Pulmonary artery endothelial cell (primary cell): ENCODE measurements around the gene SH3RF2. TPM values are rescaled to one million over a fixed set of nuclear protein-coding genes. Genes with fewer than 3 reads are reported as not detected.
"Not testable (repeated sequence)": the region's sequence is repeated elsewhere in the genome, so short reads cannot be mapped to it uniquely, and the experiment has no call there.

ENCODE experiments used
- DNase-seq: peaks from one replicate; pipeline ENCODE4 v3.0.0-alpha.2; 2011; ENCODE audit warnings: low read depth, low spot score
- total RNA-seq: library from RNA; depleted of rRNA; stranded (reverse); fragments of >200 nt; gene quantifications from 2 replicates; pipeline ENCODE4 v1.2.3, GENCODE V29; 2014

SH3RF2 gene
- total RNA-seq, 1 donor from 2014 or later, result 1.3 TPM

DNA sequence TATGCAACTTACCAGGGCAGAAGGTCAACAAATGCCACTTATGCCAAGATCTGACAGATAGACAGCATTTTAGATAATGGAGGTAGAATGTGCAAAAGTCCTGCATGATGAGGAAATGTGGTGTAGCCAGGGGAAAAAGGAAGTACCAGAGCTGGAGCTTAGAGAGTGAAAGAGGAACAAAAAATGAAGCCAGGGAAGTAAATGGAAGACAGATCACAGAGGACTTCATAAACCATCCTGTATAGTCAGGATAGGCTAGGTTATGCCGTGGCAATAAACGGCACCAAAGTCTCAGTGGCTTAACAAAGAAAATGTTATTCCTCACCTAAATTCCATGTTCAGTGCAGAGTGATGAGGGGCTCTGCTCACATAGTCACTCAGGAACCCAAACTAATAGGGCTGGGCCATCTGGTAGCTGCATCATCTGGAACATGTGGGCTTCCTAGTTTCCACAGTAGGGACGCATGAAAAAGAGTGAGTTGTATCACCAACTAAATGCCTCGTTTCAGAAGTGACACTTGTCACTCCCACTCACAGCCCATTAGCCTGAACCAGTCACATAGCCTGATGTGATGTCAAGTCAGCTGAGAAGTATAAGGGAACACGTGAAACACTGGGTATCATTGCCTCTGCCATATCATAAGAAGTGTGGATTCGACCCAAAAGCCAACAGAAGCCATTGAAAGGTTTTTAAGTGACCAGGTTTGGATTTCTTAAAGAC is 70.3 kb downstream of the SH3RF2 start:
- DNase-seq, result no peak

DNA sequence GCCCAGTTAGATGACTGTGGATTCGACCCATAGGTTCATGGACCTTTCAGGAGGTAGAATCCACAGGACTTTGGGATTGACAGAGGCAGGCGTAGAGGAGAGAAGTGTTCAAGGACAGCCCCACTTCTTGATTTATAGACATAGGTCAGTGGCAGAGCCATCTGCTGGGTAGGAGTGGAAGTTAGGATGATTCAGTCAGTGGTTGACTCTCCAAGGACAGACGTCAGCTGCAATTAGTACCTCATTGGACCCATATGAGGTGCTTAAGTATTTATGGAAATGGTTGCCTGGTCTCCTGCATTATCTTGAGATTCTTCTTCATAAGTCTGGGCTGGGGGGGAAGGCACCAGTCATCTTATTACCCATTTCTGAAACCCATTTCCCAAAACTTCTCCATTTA is 70.9 kb downstream of the SH3RF2 start:
- DNase-seq, result no peak

DNA sequence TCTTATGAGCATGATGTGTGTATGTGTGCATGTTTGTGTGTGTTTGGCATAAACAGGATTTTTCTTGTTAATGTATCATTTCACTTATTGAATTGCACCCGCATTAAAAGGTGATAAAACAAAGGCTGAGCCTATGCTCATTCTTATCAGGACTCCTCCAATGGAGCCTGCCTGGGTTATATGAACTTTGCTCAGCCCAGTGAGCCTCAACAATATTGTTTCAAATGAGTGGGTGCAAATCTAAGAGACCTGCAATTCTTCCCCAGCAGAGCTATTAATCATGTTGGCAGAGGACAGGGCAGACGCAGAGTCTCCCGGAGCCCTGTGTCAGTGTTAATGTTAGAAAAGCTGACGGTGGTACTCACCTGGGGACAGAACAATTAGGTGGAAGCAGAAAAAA is 71.6 kb downstream of the SH3RF2 start:
- no peak for DNase-seq

DNA sequence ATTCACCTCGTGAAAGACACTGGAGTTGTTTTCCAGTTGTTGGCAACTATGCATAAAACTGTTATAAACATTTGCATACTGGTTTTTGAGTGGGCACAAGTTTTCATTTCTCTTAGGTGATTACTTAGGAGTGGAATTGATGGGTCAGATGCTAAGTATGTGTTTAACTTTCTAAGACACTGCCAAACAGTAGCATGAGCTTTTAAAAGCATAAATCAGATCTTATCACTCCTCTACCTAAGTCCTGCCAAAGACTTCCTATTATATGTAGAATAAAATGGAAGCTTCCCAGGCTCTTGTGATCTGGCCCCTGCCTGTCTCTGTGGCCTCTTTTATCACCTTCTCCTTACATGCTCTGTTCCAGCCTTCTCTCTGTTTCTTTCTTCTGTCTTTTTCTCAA is 72.6 kb downstream of the SH3RF2 start:
- no peak for DNase-seq

DNA sequence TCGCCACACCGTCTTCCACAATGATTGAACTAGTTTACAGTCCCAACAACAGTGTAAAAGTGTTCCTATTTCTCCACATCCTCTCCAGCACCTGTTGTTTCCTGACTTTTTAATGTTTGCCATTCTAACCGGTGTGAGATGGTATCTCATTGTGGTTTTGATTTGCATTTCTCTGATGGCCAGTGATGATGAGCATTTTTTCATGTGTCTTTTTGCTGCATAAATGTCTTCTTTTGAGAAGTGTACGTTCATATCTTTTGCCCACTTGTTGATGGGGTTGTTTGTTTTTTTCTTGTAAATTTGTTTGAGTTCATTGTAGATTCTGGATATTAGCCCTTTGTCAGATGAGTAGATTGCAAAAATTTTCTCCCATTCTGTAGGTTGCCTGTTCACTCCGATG is 74.1 kb downstream of the SH3RF2 start:
- DNase-seq, result not testable (repeated sequence)

DNA sequence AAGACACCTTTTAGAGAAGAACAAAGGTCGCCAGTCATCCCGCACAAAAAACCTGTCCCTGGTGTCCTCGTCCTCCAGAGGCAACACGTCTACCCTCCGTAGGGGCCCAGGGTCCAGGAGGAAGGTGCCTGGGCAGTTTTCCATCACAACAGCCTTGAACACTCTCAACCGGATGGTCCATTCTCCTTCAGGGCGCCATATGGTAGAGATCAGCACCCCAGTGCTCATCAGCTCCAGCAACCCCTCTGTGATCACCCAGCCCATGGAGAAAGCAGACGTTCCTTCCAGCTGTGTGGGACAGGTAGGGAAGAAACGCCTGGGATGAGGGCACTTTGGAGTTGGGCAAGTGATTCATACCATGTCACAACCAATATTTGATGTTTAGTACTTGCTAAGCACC is 77.4 kb downstream of the SH3RF2 start:
- no peak for DNase-seq

DNA sequence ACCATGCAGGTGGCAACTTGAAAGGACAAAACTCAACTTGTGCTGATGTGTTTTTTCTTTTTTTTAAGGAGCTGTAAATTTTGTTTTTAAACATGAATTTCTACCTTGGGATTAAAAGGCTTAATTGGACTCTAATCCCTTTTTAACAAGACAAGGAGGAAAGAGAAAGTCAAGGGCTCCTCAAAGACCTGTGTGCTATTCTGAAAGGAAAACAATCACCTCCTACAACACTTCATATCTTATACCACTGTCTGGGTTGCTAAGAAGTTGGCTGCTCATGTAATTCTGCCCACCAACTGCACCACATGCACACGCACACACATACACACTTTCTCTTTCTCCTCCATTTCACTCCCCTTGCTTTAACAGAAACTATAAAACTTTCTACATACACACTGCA is 78.6 kb downstream of the SH3RF2 start:
- no peak for DNase-seq

DNA sequence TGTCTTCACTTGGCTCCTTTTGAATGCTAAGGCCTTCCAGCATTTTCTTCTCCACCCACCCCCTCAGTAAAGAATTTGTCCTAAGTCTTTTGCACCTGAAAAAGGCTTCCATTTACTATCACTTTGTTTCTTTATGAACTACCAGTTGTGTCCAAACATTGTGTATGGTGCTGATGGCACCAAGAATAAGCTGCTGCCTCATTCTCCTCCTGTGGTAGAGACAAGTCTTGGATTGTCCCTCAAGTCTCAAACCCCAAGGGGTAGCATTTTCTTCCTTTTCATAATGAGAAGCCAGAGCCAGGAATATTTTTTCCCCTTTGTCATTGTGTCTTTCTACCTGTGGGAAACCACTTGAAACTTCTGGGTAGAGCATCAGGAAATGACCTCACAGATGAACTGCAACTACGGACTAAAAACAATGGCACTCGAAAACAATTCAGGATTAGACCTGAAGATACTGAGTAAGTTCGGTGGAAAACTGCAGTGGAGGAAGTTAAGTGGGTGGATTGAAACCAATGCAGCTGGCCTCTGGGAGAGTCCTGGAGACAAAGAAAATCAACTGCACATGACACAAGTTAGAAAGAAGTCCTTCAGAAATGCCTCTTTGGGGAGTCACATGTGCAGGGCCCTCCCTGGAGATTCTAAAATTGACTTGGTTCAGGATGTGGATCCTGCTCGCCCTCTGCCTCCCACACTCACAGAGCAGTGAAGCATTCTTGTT is 80.5 kb downstream of the SH3RF2 start:
- no peak for DNase-seq

DNA sequence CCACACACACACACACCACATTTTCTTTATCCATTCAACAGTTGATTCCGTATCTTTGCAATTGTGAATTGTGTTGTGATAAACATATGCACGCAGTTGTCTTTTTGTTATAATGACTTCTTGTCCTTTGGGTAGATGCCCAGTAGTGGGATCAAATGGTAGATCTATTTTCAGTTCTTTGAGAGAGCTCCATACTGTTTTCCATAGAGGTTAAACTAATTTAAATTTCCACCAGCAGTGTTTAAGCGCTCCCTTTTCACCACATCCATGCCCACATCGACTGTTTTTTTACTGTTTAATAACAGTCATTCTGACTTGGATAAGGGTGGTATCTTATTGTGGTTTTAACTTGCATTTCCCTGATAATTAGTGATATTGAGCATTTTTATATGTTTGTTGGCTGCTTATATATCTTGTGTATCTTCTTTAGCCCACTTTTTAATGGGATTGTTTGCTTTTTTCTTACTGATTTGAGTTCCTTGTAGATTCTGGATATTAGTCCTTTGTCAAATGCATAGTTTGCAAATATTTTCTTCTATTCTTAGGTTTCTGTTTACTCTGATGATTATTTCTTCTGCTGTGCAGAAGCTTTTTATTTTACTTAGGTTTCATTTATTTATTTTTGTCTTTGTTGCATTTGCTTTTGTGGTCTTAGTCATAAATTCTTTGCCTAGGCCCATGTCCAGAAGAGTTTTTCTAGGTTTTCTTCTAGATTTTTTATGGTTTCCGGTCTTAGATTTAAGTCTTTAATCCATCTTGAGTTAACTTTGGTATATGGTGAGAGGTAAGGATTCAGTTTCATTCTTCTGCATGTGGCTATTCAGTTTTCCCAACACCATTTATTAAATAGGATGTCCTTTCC is 82.4 kb downstream of the SH3RF2 start:
- DNase-seq, result no peak

DNA sequence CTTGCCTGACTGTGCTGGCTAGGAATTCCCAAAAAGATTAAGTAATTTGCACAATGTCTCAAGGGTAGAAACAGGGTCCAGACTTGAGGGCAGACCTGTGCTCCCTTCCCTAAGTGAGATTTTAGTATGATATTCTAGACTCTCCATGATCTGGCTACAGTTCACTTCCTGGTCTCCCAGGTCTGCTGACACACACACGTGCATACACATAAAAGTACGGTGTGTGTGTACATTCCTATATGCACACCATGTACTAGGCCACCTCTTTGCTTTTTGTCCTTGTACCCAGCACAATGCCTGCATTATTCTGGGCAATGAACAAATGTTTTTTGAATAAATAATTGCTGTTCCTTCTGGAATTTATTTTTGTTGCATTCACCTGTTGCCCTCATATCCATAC is 83.7 kb downstream of the SH3RF2 start:
- DNase-seq, result no peak

DNA sequence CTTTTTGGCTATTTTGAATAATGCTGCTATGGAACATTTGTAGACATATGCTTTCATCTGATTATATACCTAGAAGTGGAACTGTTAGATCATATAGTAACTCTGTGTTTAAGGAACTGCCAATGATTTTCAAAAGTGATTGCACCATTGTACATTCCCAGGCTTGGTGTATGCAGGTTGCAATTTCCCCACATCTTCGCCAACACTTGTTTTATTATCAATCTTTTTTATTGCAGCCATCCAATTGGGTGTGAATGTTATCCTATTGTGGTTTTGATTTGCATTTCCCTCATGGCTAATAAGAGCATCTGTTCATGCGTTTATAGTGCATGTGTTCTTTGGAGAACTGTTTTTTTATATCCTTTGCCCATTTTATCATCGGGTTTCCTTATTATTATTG is 87.7 kb downstream of the SH3RF2 start:
- no peak for DNase-seq

DNA sequence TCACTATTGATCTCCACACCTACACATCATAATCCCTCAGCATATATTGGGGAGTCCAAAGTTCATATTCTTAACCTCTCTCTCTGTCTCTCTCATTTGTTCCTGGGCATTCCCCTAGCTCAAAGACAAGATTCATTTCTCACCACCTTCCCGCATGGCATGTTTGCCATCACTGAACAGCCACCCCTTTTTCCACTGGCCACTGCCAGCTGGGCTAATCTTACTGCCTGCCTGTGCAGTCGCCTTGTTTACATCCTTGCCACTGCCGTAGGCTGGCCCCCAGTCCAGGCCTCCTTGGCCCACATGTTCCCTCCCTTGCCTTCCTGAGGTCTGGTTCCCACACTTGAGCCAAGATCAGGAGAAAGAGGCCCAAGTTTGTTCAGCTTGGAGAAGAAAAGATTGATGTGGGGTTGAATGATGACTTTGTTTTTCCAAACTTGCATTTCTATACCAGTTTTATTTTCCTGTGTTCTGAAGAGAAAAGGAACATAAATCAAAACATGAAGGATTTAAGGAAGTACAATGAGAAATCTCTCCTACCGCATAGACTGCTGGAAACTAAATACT is 88.8 kb downstream of the SH3RF2 start:
- no peak for DNase-seq

DNA sequence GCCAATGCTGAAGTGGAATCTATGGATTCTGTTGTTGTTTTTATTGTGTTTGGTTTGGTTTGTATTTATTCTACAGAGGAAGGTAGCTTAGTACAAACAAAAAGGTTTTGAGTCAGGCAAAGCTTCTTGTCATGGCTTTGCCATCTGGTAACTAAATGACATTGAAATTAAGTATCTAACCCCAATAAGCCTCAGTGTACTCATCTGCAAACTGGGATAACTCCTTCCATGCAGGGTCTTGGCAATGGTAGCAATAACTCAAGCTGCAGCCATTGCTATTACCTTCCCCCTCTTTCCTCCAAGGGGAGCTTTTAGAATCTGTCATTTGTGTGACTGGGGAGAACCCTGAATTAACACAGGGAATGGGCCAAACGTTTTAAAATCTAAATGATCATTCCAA is 89.3 kb downstream of the SH3RF2 start:
- no peak for DNase-seq

DNA sequence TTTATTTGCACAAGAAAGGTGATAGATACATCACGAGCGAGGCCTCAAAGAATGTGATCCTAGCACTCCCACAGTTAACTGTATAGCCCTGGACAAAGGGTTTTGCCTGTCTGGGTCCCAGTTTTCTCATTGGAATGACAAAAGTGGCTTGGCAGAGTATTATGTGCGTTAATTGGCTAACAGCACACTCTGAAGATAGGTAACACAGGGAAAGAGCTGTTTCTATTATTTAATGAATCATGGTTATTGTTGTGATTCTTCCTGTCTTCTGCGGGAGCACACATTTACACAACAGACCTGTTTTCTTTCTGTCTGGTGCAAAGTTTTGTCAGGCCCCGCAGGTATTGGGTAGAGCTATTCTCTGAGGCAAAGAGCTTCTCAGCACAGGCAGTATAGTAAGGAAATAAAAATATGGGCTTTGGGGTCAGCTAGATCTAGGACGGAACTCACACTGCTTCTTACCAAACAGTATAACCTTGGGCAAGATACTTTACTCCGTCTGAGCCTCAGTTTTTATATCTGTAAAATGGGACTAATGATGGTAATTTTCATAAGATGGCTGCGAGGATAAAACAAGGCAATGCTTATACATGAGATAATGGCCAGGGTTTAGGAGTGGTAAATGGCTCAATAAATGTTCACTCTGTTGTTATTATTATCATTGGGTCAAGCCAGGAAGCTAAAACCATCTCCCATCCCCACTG is 90.1 kb downstream of the SH3RF2 start:
- DNase-seq, result no peak

DNA sequence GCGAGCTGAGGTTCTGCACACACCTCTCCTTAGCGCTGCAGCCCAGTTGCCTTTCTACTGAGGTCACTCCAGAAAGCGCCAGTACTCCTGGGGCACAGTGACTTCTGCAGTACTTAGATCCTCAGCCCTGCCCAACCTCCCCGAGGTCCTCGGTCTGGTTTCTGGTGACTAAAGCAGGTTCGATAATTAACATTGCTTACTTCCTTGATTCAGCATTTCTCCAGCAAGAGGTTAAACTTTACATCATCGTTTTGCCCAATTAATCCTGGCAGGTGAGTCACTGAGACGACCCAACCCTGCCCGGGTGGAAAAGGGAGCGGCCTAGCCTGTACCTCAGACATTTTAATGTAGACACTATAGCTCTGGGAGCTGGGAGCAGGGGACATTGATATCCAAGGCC is 91.4 kb downstream of the SH3RF2 start:
- DNase-seq, result no peak

DNA sequence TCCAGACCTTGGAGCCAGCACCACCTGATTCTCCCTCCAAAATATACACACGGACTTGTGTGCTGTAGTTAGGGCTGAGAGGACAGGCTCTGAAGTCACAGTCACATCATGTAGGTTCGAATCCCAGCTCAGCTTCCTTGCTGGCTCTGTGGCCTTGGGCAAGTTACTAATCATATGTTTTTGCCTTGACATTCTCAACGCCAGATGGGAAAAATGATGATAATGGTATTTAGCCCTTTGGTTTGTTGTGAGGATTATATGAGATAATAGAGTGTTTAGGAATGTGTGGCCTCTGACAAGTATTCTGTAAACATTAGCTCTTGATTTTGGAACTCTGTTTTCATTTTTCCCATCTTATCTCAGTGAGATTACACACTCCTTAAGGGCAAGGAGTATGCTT is 96.5 kb downstream of the SH3RF2 start:
- DNase-seq, result no peak

DNA sequence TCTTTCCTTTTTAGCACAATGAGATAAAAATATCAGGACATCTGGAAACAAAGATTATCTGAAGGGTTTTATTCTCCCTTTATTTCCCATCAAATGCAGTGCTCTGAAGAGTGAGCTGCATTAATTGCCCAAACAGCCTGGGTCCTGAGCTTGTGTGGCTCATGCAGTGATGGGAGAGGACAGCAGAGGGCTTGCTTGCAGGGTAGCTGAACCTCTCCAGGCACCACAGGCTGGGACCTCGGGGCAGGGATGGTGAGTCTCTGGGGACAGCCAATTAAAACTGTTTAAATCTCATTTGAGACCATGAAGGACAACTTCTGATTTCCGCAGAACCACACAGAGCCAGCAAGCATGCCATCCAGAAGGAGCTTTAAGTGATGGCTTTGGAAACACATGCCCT is 97.7 kb downstream of the SH3RF2 start:
- no peak for DNase-seq

DNA sequence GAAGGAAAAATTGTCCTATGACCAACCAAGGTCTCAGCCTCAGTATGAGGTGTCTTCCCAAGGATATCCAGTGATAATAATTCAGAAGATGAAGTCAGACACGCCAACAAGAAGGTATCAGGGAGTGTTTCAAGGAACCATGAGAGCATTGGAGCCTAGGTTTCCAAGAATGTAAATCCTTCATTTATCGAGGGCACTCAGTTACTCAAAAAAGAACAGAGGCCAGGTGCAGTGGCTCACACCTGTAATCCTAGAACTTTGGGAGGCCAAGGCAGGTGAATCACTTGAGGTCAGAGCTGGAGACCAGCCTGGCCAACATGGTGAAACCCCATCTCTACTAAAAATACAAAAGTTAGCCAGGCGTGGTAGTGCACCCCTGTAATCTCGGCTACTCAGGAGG is 98.2 kb downstream of the SH3RF2 start:
- DNase-seq, result no peak

DNA sequence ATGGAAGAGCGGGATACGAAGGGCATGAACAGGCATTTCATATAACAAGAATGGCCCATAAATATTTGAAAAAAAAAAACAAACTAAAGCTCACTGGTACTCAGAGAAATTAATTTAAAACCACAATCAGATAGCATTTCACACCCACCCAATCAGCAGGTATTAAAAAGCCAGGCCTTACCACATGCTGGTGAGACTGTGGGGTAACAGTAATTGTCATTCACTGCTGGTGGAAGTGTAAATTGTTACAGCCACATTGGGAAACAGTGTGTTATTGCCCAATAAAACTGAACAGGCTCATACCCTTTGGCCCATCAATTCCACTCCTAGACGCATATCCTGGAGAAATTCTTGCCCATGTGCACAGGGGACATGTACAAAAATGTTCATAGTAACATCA is 103.0 kb downstream of the SH3RF2 start:
- DNase-seq, result no peak

DNA sequence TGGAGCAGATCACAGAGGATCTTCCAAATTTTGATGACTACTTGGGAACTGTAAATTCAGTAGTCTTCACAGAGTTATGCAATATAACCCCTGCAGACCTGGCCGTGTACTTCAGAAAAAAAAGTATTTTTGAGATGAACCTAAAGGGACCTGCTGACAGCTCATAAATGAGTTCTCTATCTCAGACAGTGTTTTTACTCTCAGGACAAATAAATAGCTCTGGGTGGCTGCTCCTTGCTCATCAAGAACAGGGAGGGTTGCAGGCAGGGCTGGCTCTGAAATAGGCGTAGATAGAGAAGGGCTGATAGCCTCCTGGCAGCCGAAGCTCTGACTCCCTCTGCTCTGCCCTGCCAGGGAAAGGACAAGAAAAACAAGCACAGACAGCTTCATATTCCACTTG is 104.1 kb downstream of the SH3RF2 start:
- no peak for DNase-seq

DNA sequence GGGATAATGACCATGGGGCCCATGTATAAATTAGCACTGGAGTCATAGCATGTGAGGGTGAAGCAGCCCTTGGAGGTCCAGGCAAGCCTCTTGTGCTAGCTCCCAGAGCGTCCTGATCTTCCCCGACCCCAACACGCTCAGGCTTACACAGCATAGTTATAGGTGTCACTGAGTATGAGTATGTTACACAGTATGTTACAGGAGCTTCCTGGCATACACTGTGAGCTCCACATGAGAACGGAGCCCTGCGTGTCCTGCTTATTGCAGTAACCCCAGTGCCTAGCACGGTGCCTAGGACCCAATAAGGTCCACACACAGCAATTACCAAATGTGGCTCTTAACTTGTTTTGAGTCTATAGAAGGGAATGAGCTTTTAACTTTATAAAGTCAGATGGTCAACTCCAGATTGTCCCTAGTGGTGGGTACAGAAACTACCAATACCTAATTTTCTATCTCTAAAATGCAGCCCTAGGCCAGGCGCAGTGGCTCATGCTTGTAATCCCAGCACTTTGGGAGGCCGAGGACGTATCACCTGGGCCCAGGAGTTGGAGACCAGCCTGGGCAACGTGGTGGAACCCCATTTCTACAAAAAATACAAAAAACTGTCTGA is 104.9 kb downstream of the SH3RF2 start:
- no peak for DNase-seq
